Measurements from ENCODE around the gene S100PBP.

- TF ChIP-seq POLR2AphosphoS5 (IDR thresholded peaks at IDR 0.05; ENCODE audit: low read depth, low read length), result no peak
- no peak for TF ChIP-seq TAF1 (IDR thresholded peaks at IDR 0.05; ENCODE audit: borderline replicate concordance, insufficient read depth, low read length)
- TF ChIP-seq SIN3A (IDR thresholded peaks at IDR 0.05; ENCODE audit: borderline replicate concordance, insufficient read depth, low read length), result no peak
- no peak for TF ChIP-seq FOXP2 (optimal IDR thresholded peaks at IDR 0.05; ENCODE audit: borderline replicate concordance, extremely low read depth, extremely low read length, insufficient read depth)
- no peak for TF ChIP-seq REST (IDR thresholded peaks at IDR 0.05; ENCODE audit: insufficient read depth in 1 of 2, low read depth in 2 of 2, low read length in 2 of 2)
These were observed 1.5 kb downstream of the S100PBP start for GRCh38 chr1:32818804-32819541.
